HCT116 (cell line): ENCODE data around the gene LPO. TPM values are rescaled to one million over a fixed set of nuclear protein-coding genes. Genes with fewer than 3 reads are reported as not detected.

Experiments
- ATAC-seq: fragments of 200-7000 bp; cut with Tn5 transposase; 2 replicates; pipeline ENCODE4 v1.9.1; 2020; ENCODE audit warnings: mild to moderate bottlenecking, moderate library complexity
- BruUV-seq: library from RNA; stranded (reverse); fragments of 400-500 nt; replicated peaks from 2 replicates; lab custom pipeline; 2021; lab: Mats Ljungman, UMichigan
- CTCF ChIA-PET: fragments of 300-600 bp; sonication (Branson Sonifier 250); formaldehyde crosslinking; loops from one replicate; lab custom pipeline; 2021; ENCODE audit warnings: antibody characterized with exemption; lab: Charles Lee
- POLR2A ChIA-PET: fragments of 300-600, 350-600 bp; sonication (Branson Sonifier 250); formaldehyde crosslinking; loops from one replicate; lab custom pipeline; 2021; ENCODE audit warnings: antibody characterized with exemption; lab: Charles Lee
- RAD21 ChIA-PET, 2 experiments: fragments of 300-600 bp; sonication (Branson Sonifier 250); formaldehyde crosslinking; loops; one replicate each; lab custom pipeline; 2023; ENCODE audit warnings: low total read pairs in 2 of 2; ENCODE audit not compliant: uncharacterized antibody in 2 of 2, unreplicated experiment in 2 of 2, low non-redundant PET in 1 of 2; lab: Charles Lee
- DNase-seq: peaks from one replicate; pipeline ENCODE4 v3.0.0-alpha.2; 2010; ENCODE audit warnings: low read depth, low spot score
- H2AFZ ChIP-seq: fragments of 200-600 bp; shearing (Covaris generic), sonication (generic); 2 replicates; pipeline ENCODE4 v1.6.1; 2017; ENCODE audit warnings: low read depth, mixed run types, mixed read lengths, antibody characterized with exemption, low read length; ENCODE audit not compliant: poor library complexity, severe bottlenecking
- H3K27ac ChIP-seq: 2 replicates; pipeline ENCODE4 v1.5.1; 2012; ENCODE audit warnings: low read depth, low read length
- H3K27me3 ChIP-seq: fragments of 200-600 bp; sonication (generic); 2 replicates; pipeline ENCODE4 v1.6.1; 2016; ENCODE audit warnings: mixed run types, low read length, mixed read lengths; ENCODE audit not compliant: insufficient read depth
- H3K36me3 ChIP-seq, 2 experiments: fragments of 200-500 bp in 1 of 2; fragments of 200-600 bp in 1 of 2; sonication (Bioruptor generic) in 1 of 2; sonication (generic) in 1 of 2; 2 replicates each; pipeline versions ENCODE4 v1.5.1 to v1.6.1; 2014 to 2016; ENCODE audit warnings: low read length in 2 of 2, inconsistent platforms in 1 of 2, mixed read lengths in 1 of 2, mixed run types in 1 of 2; ENCODE audit not compliant: insufficient read depth in 2 of 2, control insufficient read depth in 1 of 2
- H3K4me1 ChIP-seq, 2 experiments: fragments of 200-600 bp in 1 of 2; sonication (generic) in 1 of 2; 2 replicates each; pipeline versions ENCODE4 v1.5.1 to v1.6.1; 2012 to 2017; ENCODE audit warnings: low read length in 2 of 2, inconsistent platforms in 1 of 2, mild to moderate bottlenecking in 1 of 2, mixed read lengths in 1 of 2, mixed run types in 1 of 2, moderate library complexity in 1 of 2; ENCODE audit not compliant: insufficient read depth in 2 of 2, control insufficient read depth in 1 of 2
- H3K4me2 ChIP-seq: fragments of 200-600 bp; sonication (generic); 2 replicates; pipeline ENCODE4 v1.6.1; 2017; ENCODE audit warnings: mixed run types, low read length, mixed read lengths
- H3K4me3 ChIP-seq, 2 experiments: fragments of 200-600 bp in 1 of 2; sonication (generic) in 1 of 2; replicated peaks in 1 of 2; 2 replicates each; pipeline ENCODE4 v1.5.1; 2011 to 2016; ENCODE audit warnings: low read length in 2 of 2, control low read depth in 1 of 2, low read depth in 1 of 2, mild to moderate bottlenecking in 1 of 2, mixed read lengths in 1 of 2, mixed run types in 1 of 2
- H3K79me2 ChIP-seq: fragments of 200-600 bp; sonication (generic); 2 replicates; pipeline ENCODE4 v1.6.1; 2017; ENCODE audit warnings: mild to moderate bottlenecking, mixed run types, low read length, moderate library complexity, mixed read lengths; ENCODE audit not compliant: insufficient read depth
- H3K9ac ChIP-seq: fragments of 200-600 bp; sonication (generic); 2 replicates; pipeline ENCODE4 v1.6.1; 2016; ENCODE audit warnings: low read length, mixed read lengths
- H3K9me2 ChIP-seq: fragments of 200-600 bp; sonication (generic), shearing (Covaris generic); 2 replicates; pipeline ENCODE4 v1.6.1; 2017; ENCODE audit warnings: mixed run types, mild to moderate bottlenecking, moderate library complexity; ENCODE audit not compliant: insufficient read depth
- H3K9me3 ChIP-seq, 2 experiments: fragments of 200-500 bp in 1 of 2; fragments of 200-600 bp in 1 of 2; sonication (Bioruptor generic) in 1 of 2; sonication (generic) in 1 of 2; 2 replicates each; pipeline ENCODE4 v1.6.1; 2014 to 2017; ENCODE audit warnings: low read length in 2 of 2, mixed read lengths in 2 of 2, inconsistent platforms in 1 of 2, low read depth in 1 of 2, mild to moderate bottlenecking in 1 of 2, mixed run types in 1 of 2, moderate library complexity in 1 of 2; ENCODE audit not compliant: control insufficient read depth in 1 of 2, insufficient read depth in 1 of 2
- H4K20me1 ChIP-seq: fragments of 200-600 bp; sonication (generic), shearing (Covaris generic); 2 replicates; pipeline ENCODE4 v1.6.1; 2017; ENCODE audit warnings: mixed run types, mild to moderate bottlenecking, moderate library complexity; ENCODE audit not compliant: insufficient read depth
- CBX3 ChIP-seq: IDR thresholded peaks from 2 replicates; pipeline ENCODE4 v1.6.1; 2012; ENCODE audit warnings: low read depth
- CTCF ChIP-seq, 3 experiments: fragments of 200-600 bp in 1 of 3; sonication (generic) in 1 of 3; IDR thresholded peaks in 2 of 3; conservative IDR thresholded peaks in 1 of 3; 2 replicates each; pipeline ENCODE4 v1.5.1; 2012 to 2017; ENCODE audit warnings: low read depth in 2 of 3, low read length in 2 of 3, antibody characterized with exemption in 1 of 3, borderline replicate concordance in 1 of 3, control low read depth in 1 of 3, mild to moderate bottlenecking in 1 of 3, mixed read lengths in 1 of 3, mixed run types in 1 of 3, moderate library complexity in 1 of 3; ENCODE audit not compliant: insufficient read depth in 1 of 3
- ELF1 ChIP-seq: IDR thresholded peaks from 2 replicates; pipeline ENCODE4 v1.6.1; 2012; ENCODE audit warnings: low read depth, borderline replicate concordance
- EZH2phosphoT487 ChIP-seq: fragments of 200-600 bp; IDR thresholded peaks from 2 replicates; pipeline ENCODE4 v1.6.1; 2018; ENCODE audit warnings: antibody characterized with exemption, borderline replicate concordance
- FOSL1 ChIP-seq: IDR thresholded peaks from 2 replicates; pipeline ENCODE4 v1.6.1; 2012; ENCODE audit warnings: low read depth
- JUND ChIP-seq: IDR thresholded peaks from 2 replicates; pipeline ENCODE4 v1.6.1; 2012
- POLR2A ChIP-seq: IDR thresholded peaks from 2 replicates; pipeline ENCODE4 v1.7.0; 2011; ENCODE audit warnings: borderline replicate concordance; ENCODE audit not compliant: insufficient read depth, insufficient read length; ENCODE audit errors: extremely low read depth
- POLR2AphosphoS5 ChIP-seq: IDR thresholded peaks from 2 replicates; pipeline ENCODE4 v1.6.1; 2011; ENCODE audit warnings: mild to moderate bottlenecking, low read depth, low read length, moderate library complexity
- RAD21 ChIP-seq: IDR thresholded peaks from 2 replicates; pipeline ENCODE4 v1.6.1; 2012; ENCODE audit warnings: low read depth, mild to moderate bottlenecking
- SIN3A ChIP-seq: IDR thresholded peaks from 2 replicates; pipeline ENCODE4 v1.6.1; 2012; ENCODE audit warnings: low read depth
- SRF ChIP-seq: IDR thresholded peaks from 2 replicates; pipeline ENCODE4 v1.6.1; 2012; ENCODE audit warnings: low read depth
- TCF7L2 ChIP-seq: IDR thresholded peaks from 2 replicates; pipeline ENCODE4 v1.7.0; 2011; ENCODE audit warnings: borderline replicate concordance, inconsistent platforms; ENCODE audit not compliant: insufficient read depth, insufficient read length; ENCODE audit errors: extremely low read depth
- YY1 ChIP-seq: IDR thresholded peaks from 2 replicates; pipeline ENCODE4 v1.6.1; 2011; ENCODE audit warnings: low read length, low read depth, moderate library complexity, mild to moderate bottlenecking; ENCODE audit not compliant: insufficient replicate concordance; ENCODE audit errors: extremely low read depth
- ZFX ChIP-seq: fragments of 450-650 bp; IDR thresholded peaks from 2 replicates; pipeline ENCODE4 v1.6.1; 2017
- ZNF274 ChIP-seq: fragments of 200-500 bp; sonication (Bioruptor generic); IDR thresholded peaks from 2 replicates; pipeline ENCODE4 v1.6.1; 2014; ENCODE audit warnings: mild to moderate bottlenecking, low read depth, low read length, inconsistent platforms
- intact Hi-C: fragments of 100-400 bp; cut with micrococcal nuclease; formaldehyde crosslinking; loops from 2 replicates; pipeline ENCODE4 v1.10.0; 2022
- total RNA-seq: library from RNA; stranded (reverse); gene quantifications from one replicate; pipeline ENCODE4 v1.2.1, GENCODE V29; 2021; ENCODE audit not compliant: unreplicated experiment

LPO gene
- total RNA-seq, 1 experiment from 2014 or later: not detected

GRCh38 chr17:58305626-58306025 lies 67.2 kb downstream of the LPO start:
- CTCF ChIA-PET: interaction anchor here (4.8 kb wide), 1 partner anchor 12 kb away, joined by 27 read pairs; no protein-coding TSS in a partner anchor
- no peak overlapping the region for H3K4me2 ChIP-seq
- H2AFZ ChIP-seq: no peak overlapping the region
- no peak overlapping the region for H3K4me3 ChIP-seq
- TF ChIP-seq YY1 (no peak), EZH2phosphoT487 (no peak), CBX3 (no peak), CTCF (IDR thresholded peaks at IDR 0.05 in 2 of 3, conservative IDR thresholded peaks at IDR 0.05 in 1 of 3; ENCODE audit: borderline replicate concordance in 1 of 3, insufficient read depth in 1 of 3, low read depth in 2 of 3, low read length in 2 of 3) (no peak), ELF1 (no peak), RAD21 (no peak), ZFX (no peak), TCF7L2 (no peak), FOSL1 (no peak), POLR2A (no peak), ZNF274 (no peak), SIN3A (no peak), POLR2AphosphoS5 (no peak), JUND (no peak), SRF (no peak)
- no peaks in the 10 kb centered on the region for H3K9me2 ChIP-seq
- DNase-seq: no peak
- no TSS peak for BruUV-seq
- RAD21 ChIA-PET: interaction anchor here in 1 of 2 experiments (1.4 kb wide), 1 partner anchor 12 kb away, joined by 4 read pairs; no protein-coding TSS in a partner anchor
- POLR2A ChIA-PET: no interaction called here
- no peaks in the 10 kb centered on the region for H4K20me1 ChIP-seq
- ATAC-seq: no peak
- peaks cover 0 to 9% of the 10 kb centered on the region in 2 experiments; a peak in 2 of 4 replicates for H3K4me1 ChIP-seq
- no peak overlapping the region for H3K27ac ChIP-seq
- H3K9me3 ChIP-seq: no peaks in the 10 kb centered on the region
- intact Hi-C loops: no loop called here
- no peak overlapping the region for H3K9ac ChIP-seq
- H3K27me3 ChIP-seq: no peaks in the 10 kb centered on the region
- no peaks in the 10 kb centered on the region for H3K79me2 ChIP-seq
- no peaks in the 10 kb centered on the region for H3K36me3 ChIP-seq
